ENCODE measurements around the gene PLXNA2.

The PLXNA2 gene

DNA sequence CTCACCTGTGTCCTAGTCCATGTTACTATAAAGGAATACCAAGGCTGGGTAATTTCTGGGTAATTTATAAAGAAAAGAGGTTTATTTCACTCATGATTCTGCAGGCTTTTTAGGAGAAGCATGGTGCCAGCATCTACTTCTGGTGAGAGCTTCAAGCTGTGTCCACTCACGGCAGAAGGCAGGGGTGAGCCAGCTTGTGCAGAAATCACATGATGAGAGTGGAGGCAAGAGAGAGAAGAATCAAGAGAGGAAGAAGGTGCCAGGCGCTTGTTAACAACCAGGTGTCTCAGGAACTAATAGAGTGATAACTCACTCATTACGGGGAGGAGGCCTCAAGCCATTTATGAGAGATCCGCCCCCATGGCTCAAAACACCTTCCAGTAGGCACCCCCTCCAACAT, 265.7 kb downstream of the PLXNA2 start:
- Histone ChIP-seq H3K4me3 (ENCODE audit: severe bottlenecking) (no peak overlapping the region), H3K36me3 (ENCODE audit: low read depth) (no peaks in the 10 kb centered on the region), H3K27ac (ENCODE audit: poor library complexity, severe bottlenecking) (no peak overlapping the region), H3K27me3 (ENCODE audit: insufficient read depth, poor library complexity, severe bottlenecking) (peaks cover 3% of the 10 kb centered on the region), H3K4me1 (ENCODE audit: insufficient read depth, poor library complexity, severe bottlenecking) (no peaks in the 10 kb centered on the region), H3K9me3 (ENCODE audit: severe bottlenecking) (no peaks in the 10 kb centered on the region)
- DNase-seq (ENCODE audit: low spot score) (no peak), ATAC-seq (ENCODE audit: low read depth) (no peak)
- TF ChIP-seq, protein P1, sequence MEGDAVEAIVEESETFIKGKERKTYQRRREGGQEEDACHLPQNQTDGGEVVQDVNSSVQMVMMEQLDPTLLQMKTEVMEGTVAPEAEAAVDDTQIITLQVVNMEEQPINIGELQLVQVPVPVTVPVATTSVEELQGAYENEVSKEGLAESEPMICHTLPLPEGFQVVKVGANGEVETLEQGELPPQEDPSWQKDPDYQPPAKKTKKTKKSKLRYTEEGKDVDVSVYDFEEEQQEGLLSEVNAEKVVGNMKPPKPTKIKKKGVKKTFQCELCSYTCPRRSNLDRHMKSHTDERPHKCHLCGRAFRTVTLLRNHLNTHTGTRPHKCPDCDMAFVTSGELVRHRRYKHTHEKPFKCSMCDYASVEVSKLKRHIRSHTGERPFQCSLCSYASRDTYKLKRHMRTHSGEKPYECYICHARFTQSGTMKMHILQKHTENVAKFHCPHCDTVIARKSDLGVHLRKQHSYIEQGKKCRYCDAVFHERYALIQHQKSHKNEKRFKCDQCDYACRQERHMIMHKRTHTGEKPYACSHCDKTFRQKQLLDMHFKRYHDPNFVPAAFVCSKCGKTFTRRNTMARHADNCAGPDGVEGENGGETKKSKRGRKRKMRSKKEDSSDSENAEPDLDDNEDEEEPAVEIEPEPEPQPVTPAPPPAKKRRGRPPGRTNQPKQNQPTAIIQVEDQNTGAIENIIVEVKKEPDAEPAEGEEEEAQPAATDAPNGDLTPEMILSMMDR (IDR thresholded peaks at IDR 0.05; ENCODE audit: poor library complexity, severe bottlenecking), result no peak

DNA sequence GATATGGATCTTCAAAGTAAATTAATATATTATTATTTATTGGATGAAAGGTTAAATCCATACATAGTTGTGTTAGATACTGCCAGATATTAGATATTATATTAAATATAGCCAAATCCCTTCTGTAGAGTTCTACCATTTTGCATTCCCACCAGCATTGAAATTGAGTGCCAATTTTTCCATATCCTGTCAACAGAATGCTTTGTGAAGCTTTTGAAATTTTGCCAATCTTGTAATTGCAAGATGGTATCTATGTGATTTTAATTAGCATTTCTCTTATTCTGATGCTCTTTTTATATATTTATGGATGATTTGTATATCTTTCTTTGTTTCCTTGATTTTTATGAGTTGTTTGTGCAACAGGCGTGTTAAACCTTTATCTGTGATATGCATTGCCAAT, 266.3 kb downstream of the PLXNA2 start:
- TF ChIP-seq, protein P1 (IDR thresholded peaks at IDR 0.05; ENCODE audit: poor library complexity, severe bottlenecking), result no peak
- Histone ChIP-seq H3K9me3 (ENCODE audit: severe bottlenecking) (no peaks in the 10 kb centered on the region), H3K36me3 (ENCODE audit: low read depth) (no peaks in the 10 kb centered on the region), H3K27me3 (ENCODE audit: insufficient read depth, poor library complexity, severe bottlenecking) (peaks cover 3% of the 10 kb centered on the region), H3K4me1 (ENCODE audit: insufficient read depth, poor library complexity, severe bottlenecking) (no peaks in the 10 kb centered on the region), H3K27ac (ENCODE audit: poor library complexity, severe bottlenecking) (no peak overlapping the region), H3K4me3 (ENCODE audit: severe bottlenecking) (no peak overlapping the region)
- ATAC-seq (ENCODE audit: low read depth) (no peak), DNase-seq (ENCODE audit: low spot score) (no peak)

DNA sequence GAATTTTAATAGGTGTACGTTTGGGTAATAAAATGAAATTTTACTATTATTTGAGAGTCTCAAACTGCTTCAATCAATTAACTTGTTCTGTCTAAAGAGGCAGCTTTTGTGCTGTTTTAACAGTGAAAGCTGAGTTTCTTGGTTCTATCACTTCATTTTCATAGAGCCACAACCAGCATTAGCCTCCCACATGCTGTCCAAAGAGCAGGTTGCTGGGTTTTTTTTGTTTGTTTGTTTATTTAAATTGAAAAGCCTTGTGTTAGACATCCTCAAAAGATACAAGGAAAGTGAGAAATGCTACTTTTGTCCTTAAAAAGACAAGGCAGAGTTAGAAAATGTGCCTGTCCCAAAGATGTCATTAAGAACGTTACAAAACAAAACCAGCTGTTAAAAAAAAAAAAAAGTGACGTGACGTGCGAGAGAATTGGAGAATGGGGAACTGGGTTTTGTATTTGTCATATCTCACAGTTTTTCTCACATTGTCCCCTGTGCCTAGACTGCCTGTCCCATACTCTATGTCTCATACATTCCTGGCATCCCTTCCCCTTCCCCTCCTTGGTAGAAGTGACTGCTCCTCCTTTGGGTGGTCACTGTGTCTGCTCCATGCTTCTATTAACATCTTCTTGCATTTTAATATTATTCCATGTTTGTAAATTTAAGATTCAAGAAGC, 270.2 kb downstream of the PLXNA2 start:
- Histone ChIP-seq H3K36me3 (ENCODE audit: low read depth) (no peaks in the 10 kb centered on the region), H3K9me3 (ENCODE audit: severe bottlenecking) (no peaks in the 10 kb centered on the region), H3K4me1 (ENCODE audit: insufficient read depth, poor library complexity, severe bottlenecking) (no peaks in the 10 kb centered on the region), H3K4me3 (ENCODE audit: severe bottlenecking) (no peak overlapping the region), H3K27ac (ENCODE audit: poor library complexity, severe bottlenecking) (no peak overlapping the region), H3K27me3 (ENCODE audit: insufficient read depth, poor library complexity, severe bottlenecking) (no peaks in the 10 kb centered on the region)
- ATAC-seq (ENCODE audit: low read depth) (no peak), DNase-seq (ENCODE audit: low spot score) (no peak)
- TF ChIP-seq, protein P1 (IDR thresholded peaks at IDR 0.05; ENCODE audit: poor library complexity, severe bottlenecking), result no peak

DNA sequence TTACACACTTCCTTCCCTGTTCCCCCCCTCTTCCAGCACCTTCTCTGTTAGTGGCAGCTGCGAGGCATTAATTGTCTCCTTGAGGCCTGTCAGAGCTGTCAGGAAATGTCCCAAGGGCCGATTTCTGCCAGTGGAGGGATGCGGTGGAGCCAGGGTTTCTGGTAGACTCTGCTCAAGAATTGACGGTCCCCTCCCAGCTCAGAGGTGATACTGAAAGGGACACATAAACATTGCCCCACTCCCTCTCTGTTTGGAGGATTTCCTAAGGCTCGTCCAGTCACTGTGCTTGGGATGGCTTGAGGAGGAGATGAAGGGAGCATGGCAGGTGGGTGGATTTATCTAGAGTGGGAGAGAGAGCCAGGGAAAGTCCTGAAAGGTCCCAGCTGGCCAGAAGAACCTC, 271.8 kb downstream of the PLXNA2 start:
- no peaks in the 10 kb centered on the region for H3K27me3 ChIP-seq (ENCODE audit: insufficient read depth, poor library complexity, severe bottlenecking)
- no peaks in the 10 kb centered on the region for H3K4me1 ChIP-seq (ENCODE audit: insufficient read depth, poor library complexity, severe bottlenecking)
- no peaks in the 10 kb centered on the region for H3K36me3 ChIP-seq (ENCODE audit: low read depth)
- no peaks in the 10 kb centered on the region for H3K9me3 ChIP-seq (ENCODE audit: severe bottlenecking)
- H3K4me3 ChIP-seq (ENCODE audit: severe bottlenecking), result no peak overlapping the region
- DNase-seq (ENCODE audit: low spot score) (no peak), ATAC-seq (ENCODE audit: low read depth) (no peak)
- no peak overlapping the region for H3K27ac ChIP-seq (ENCODE audit: poor library complexity, severe bottlenecking)
- TF ChIP-seq, protein P1 (IDR thresholded peaks at IDR 0.05; ENCODE audit: poor library complexity, severe bottlenecking), result no peak
